Kidney epithelial cell (primary cell): Measurements from ENCODE around the gene EPB41L2. TPM values are rescaled to one million over a fixed set of nuclear protein-coding genes. Genes with fewer than 3 reads are reported as not detected.

Experiments
- DNase-seq: peaks from one replicate; pipeline ENCODE4 v3.0.0-alpha.2; 2010; ENCODE audit warnings: low read depth
- H3K27me3 ChIP-seq: 2 replicates; pipeline ENCODE4 v1.6.0; 2011; ENCODE audit warnings: low read length; ENCODE audit not compliant: control insufficient read depth, insufficient read depth
- H3K36me3 ChIP-seq: 2 replicates; pipeline ENCODE4 v1.5.1; 2011; ENCODE audit warnings: low read length; ENCODE audit not compliant: control insufficient read depth, insufficient read depth
- H3K4me3 ChIP-seq: 2 replicates; pipeline ENCODE4 v1.5.1; 2011; ENCODE audit warnings: low read depth, mild to moderate bottlenecking, control low read depth, low read length
- total RNA-seq: library from RNA; depleted of rRNA; stranded (reverse); fragments of >200 nt; gene quantifications from 2 replicates; pipeline ENCODE4 v1.2.3, GENCODE V29; 2015
- TF ChIP-seq, protein P1 (sequence below): IDR thresholded peaks from 2 replicates; pipeline ENCODE4 v1.5.1; 2011; ENCODE audit warnings: mild to moderate bottlenecking, moderate library complexity, low read length, control low read depth, inconsistent platforms; ENCODE audit not compliant: insufficient read depth, poor library complexity, severe bottlenecking

The EPB41L2 gene
- total RNA-seq, 1 donor from 2014 or later = 48.7 TPM

DNA sequence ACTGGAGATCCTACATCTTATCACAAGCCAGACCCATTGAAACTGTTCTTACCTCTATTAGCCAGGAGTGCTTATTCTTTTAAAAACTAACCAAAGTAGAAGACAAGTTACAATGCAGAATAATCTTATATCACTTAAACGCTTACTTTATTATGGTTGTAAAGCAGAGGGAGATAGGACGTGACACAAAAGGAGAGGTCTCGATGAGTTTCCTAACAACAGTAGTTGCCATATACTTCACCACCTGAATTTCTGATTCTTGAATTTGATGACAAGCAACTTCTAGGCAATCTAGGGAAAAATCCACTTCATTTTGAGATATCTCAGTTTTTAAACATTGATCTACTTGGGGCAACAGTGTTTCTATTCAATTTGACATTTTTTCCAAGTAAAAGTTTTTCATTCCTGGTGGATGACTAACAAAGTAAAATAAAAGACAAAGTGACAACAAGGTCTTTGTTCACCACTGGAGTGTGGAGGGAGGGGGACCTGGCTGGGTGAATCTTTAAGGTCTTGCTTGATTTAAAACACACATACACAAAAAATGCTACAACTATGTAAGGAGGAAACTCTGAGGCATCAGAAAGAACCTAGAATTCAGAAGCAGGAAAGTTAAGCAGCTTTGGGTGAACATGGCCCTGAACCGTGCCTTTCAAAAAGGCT, 125.0 kb downstream of the EPB41L2 start:
- Histone ChIP-seq H3K36me3 (no peaks in the 10 kb centered on the region), H3K27me3 (no peaks in the 10 kb centered on the region), H3K4me3 (no peak overlapping the region)
- TF ChIP-seq, protein P1, sequence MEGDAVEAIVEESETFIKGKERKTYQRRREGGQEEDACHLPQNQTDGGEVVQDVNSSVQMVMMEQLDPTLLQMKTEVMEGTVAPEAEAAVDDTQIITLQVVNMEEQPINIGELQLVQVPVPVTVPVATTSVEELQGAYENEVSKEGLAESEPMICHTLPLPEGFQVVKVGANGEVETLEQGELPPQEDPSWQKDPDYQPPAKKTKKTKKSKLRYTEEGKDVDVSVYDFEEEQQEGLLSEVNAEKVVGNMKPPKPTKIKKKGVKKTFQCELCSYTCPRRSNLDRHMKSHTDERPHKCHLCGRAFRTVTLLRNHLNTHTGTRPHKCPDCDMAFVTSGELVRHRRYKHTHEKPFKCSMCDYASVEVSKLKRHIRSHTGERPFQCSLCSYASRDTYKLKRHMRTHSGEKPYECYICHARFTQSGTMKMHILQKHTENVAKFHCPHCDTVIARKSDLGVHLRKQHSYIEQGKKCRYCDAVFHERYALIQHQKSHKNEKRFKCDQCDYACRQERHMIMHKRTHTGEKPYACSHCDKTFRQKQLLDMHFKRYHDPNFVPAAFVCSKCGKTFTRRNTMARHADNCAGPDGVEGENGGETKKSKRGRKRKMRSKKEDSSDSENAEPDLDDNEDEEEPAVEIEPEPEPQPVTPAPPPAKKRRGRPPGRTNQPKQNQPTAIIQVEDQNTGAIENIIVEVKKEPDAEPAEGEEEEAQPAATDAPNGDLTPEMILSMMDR = no peak
- DNase-seq = peak; percentile 29

DNA sequence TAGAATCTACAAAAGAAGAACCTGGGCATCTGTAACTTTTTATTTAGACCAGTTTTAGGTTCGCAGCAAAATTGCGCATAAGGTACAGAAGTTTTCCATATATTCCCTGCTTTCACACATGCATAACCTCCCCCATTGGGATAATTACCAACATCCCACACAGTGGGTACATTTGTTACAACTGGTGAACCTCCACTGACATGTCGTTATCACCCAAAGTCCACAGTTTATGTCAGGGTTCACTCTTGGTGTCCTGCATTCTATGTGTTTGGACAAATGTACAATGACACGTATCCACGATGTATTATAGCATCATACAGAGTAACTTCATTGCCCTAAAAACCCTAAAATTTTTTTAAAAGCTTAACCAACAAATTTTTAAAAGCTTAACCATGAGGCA, 126.1 kb downstream of the EPB41L2 start:
- H3K27me3 ChIP-seq = no peaks in the 10 kb centered on the region
- H3K4me3 ChIP-seq = no peak overlapping the region
- DNase-seq = no peak
- TF ChIP-seq, protein P1 = no peak
- no peaks in the 10 kb centered on the region for H3K36me3 ChIP-seq

DNA sequence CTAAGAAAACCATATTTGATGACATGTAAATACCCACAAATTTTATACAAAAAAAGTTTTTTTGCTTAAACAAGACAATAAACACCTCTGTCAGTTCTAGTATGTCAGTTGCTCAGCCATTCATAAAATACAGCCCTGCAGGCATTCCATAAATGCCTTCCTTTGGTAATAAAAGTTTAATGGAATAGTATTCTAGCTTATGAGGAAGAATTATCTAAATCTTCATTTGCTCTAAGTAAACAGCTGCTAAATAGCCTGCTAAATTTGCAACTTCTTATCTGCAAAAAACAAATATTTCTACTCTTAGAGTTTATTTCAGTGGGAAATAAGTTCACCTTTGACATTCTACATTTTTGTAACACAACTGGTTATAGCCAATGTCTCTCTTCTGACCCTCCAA, 127.1 kb downstream of the EPB41L2 start:
- TF ChIP-seq, protein P1 = no peak
- DNase-seq = no peak
- Histone ChIP-seq H3K27me3 (no peaks in the 10 kb centered on the region), H3K36me3 (no peaks in the 10 kb centered on the region), H3K4me3 (no peak overlapping the region)

DNA sequence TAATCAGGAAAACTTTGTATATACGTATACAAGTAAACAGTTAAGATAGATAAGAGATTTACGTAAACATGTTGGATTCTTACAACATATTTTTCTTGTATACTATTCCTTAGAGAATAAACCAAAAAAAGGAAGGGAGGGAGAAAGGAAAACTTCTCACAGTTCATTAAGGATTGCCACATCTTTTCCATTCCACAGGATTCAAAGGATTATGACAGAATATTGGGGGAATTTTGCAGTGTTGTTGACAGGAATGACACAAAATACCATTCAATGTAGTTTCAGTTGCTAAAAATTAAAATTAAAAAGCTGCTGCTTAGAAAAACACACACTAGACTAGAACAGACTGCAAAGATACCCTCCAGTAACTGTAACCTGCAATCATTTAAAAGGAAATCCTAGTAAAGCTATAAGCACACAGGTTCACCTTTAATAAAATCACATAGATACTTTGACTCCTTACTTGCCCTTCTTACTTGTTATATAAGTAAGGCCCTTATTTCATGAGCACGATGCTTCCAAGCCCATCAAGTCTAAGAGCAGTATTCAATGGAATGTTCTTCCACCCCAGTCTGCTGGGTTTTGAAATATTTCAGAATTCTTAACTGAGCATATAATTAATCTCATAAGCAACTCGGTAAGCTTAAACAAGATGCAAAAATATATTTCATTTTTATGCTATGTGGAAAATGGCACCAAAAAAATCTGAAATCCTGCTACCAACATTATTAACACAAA, 128.0 kb downstream of the EPB41L2 start:
- Histone ChIP-seq H3K4me3 (no peak overlapping the region), H3K36me3 (no peaks in the 10 kb centered on the region), H3K27me3 (no peaks in the 10 kb centered on the region)
- TF ChIP-seq, protein P1 = no peak
- DNase-seq = no peak

DNA sequence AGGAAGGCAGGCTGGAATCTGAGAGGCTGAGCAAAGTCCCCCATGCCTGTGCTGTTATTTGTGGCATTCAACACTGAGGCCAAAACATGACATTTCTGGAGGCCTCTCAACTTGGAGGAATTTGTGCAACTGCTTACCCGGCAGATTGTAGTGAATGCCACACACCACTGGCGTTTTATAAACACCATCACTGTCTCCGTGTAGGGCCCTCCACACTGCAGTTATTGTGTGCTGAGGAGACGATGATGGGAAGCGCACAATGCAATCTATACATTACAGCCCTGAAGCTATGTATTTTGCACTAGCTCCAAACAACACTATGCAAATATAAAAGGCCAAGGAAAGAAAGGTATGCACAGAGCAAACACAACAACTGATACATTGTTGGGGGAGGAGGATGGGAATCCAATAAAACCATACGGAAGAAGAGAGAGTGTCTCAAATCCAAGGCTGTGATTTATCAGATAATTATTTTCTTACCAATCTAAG, 129.3 kb downstream of the EPB41L2 start:
- H3K27me3 ChIP-seq = no peaks in the 10 kb centered on the region
- no peak for DNase-seq
- TF ChIP-seq, protein P1 = no peak
- H3K4me3 ChIP-seq = no peak overlapping the region
- no peaks in the 10 kb centered on the region for H3K36me3 ChIP-seq
